ENCODE data around the gene KLHL1. TPM values are rescaled to one million over a fixed set of nuclear protein-coding genes. Genes with fewer than 3 reads are reported as not detected.

The KLHL1 gene
- total RNA-seq, 1 donor from 2014 or later = not detected

- intact Hi-C loops (cut with DNase I) = no loop called here
- ATAC-seq (ENCODE audit: poor library complexity) (no peak), DNase-seq (no peak)
Measured at GRCh38 chr13:70027551-70027950, 80.7 kb downstream of the KLHL1 start.

- ATAC-seq (ENCODE audit: poor library complexity) = no peak
- intact Hi-C loops (cut with DNase I) = no loop called here
- DNase-seq = no peak
Measured at GRCh38 chr13:70023516-70023915, 84.7 kb downstream of the KLHL1 start.

- intact Hi-C loops (cut with DNase I) = no loop called here
- no peak for DNase-seq
- no peak for ATAC-seq (ENCODE audit: poor library complexity)
Measured at GRCh38 chr13:70022646-70023045, 85.6 kb downstream of the KLHL1 start.

GRCh38 chr13:70016116-70016515, 92.1 kb downstream of the KLHL1 start:
- no peak for ATAC-seq (ENCODE audit: poor library complexity)
- intact Hi-C loops (cut with DNase I) = no loop called here

GRCh38 chr13:70014337-70014736, 93.9 kb downstream of the KLHL1 start:
- no peak for ATAC-seq (ENCODE audit: poor library complexity)
- intact Hi-C loops (cut with DNase I) = no loop called here
- DNase-seq = no peak

More at GRCh38 chr13:70016116-70016515, 92.1 kb downstream of the KLHL1 start:
- DNase-seq = no peak

- ATAC-seq (ENCODE audit: poor library complexity) = no peak
- intact Hi-C loops (cut with DNase I) = no loop called here
- DNase-seq = no peak
Measured at GRCh38 chr13:69999875-70000274, 108.4 kb downstream of the KLHL1 start.

- intact Hi-C loops (cut with DNase I) = no loop called here
- ATAC-seq (ENCODE audit: poor library complexity) (no peak), DNase-seq (no peak)
Measured at GRCh38 chr13:69997061-69997460, 111.2 kb downstream of the KLHL1 start.

- ATAC-seq (ENCODE audit: poor library complexity) (no peak), DNase-seq (no peak)
- intact Hi-C loops (cut with DNase I) = no loop called here
Measured at GRCh38 chr13:69980799-69981198, 127.5 kb downstream of the KLHL1 start.

- no peak for ATAC-seq (ENCODE audit: poor library complexity)
- DNase-seq = no peak
- intact Hi-C loops (cut with DNase I) = no loop called here
Measured at GRCh38 chr13:69975496-69975895, 132.8 kb downstream of the KLHL1 start.

- intact Hi-C loops (cut with DNase I) = no loop called here
- ATAC-seq (ENCODE audit: poor library complexity) (no peak), DNase-seq (no peak)
Measured at GRCh38 chr13:69970520-69970919, 137.7 kb downstream of the KLHL1 start.

- DNase-seq = no peak
Measured at GRCh38 chr13:69959046-69959445, 149.2 kb downstream of the KLHL1 start.

GRCh38 chr13:69956839-69957238, 151.4 kb downstream of the KLHL1 start:
- no peak for ATAC-seq (ENCODE audit: poor library complexity)
- no peak for DNase-seq
- intact Hi-C loops (cut with DNase I) = no loop called here

More at GRCh38 chr13:69959046-69959445, 149.2 kb downstream of the KLHL1 start:
- intact Hi-C loops (cut with DNase I) = no loop called here
- no peak for ATAC-seq (ENCODE audit: poor library complexity)

- DNase-seq (no peak), ATAC-seq (ENCODE audit: poor library complexity) (no peak)
- intact Hi-C loops (cut with DNase I) = no loop called here
Measured at GRCh38 chr13:69956349-69956748, 151.9 kb downstream of the KLHL1 start.

GRCh38 chr13:69955271-69955670, 153.0 kb downstream of the KLHL1 start:
- intact Hi-C loops (cut with DNase I) = no loop called here
- DNase-seq = no peak
- ATAC-seq (ENCODE audit: poor library complexity) = no peak

- intact Hi-C loops (cut with DNase I) = no loop called here
- no peak for DNase-seq
- ATAC-seq (ENCODE audit: poor library complexity) = no peak
Measured at GRCh38 chr13:69951412-69951811, 156.8 kb downstream of the KLHL1 start.

GRCh38 chr13:69950160-69950559, 158.1 kb downstream of the KLHL1 start:
- intact Hi-C loops (cut with DNase I) = no loop called here
- no peak for DNase-seq
- no peak for ATAC-seq (ENCODE audit: poor library complexity)

GRCh38 chr13:69948016-69948415, 160.2 kb downstream of the KLHL1 start:
- DNase-seq (no peak), ATAC-seq (ENCODE audit: poor library complexity) (no peak)
- intact Hi-C loops (cut with DNase I) = no loop called here

- intact Hi-C loops (cut with DNase I) = no loop called here
- DNase-seq (no peak), ATAC-seq (ENCODE audit: poor library complexity) (no peak)
Measured at GRCh38 chr13:69947582-69947981, 160.7 kb downstream of the KLHL1 start.

- intact Hi-C loops (cut with DNase I) = no loop called here
- DNase-seq (no peak), ATAC-seq (ENCODE audit: poor library complexity) (no peak)
Measured at GRCh38 chr13:69946511-69946910, 161.7 kb downstream of the KLHL1 start.

- ATAC-seq (ENCODE audit: poor library complexity) (no peak), DNase-seq (no peak)
- intact Hi-C loops (cut with DNase I) = no loop called here
Measured at GRCh38 chr13:69935043-69935442, 173.2 kb downstream of the KLHL1 start.

GRCh38 chr13:69928262-69928661, 180.0 kb downstream of the KLHL1 start:
- no peak for DNase-seq
- intact Hi-C loops (cut with DNase I) = no loop called here
- ATAC-seq (ENCODE audit: poor library complexity) = no peak

- DNase-seq (no peak), ATAC-seq (ENCODE audit: poor library complexity) (no peak)
- intact Hi-C loops (cut with DNase I) = no loop called here
Measured at GRCh38 chr13:69921156-69921555, 187.1 kb downstream of the KLHL1 start.

Measured in Right ventricle myocardium superior (tissue), 1 donor.